Caco-2 (cell line): Measurements from ENCODE around the gene CRISPLD2. TPM values are rescaled to one million over a fixed set of nuclear protein-coding genes. Genes with fewer than 3 reads are reported as not detected.

Experiments
- BruUV-seq: library from RNA; stranded (reverse); fragments of 400-500 nt; replicated peaks from 2 replicates; lab custom pipeline; 2021; lab: Mats Ljungman, UMichigan
- CTCF ChIA-PET: fragments of 300-600 bp; sonication (Branson Sonifier 250); formaldehyde crosslinking; loops from one replicate; lab custom pipeline; 2022; ENCODE audit warnings: antibody characterized with exemption; lab: Charles Lee
- POLR2A ChIA-PET: fragments of 300-600 bp; sonication (Branson Sonifier 250); formaldehyde crosslinking; loops from one replicate; lab custom pipeline; 2022; ENCODE audit warnings: antibody characterized with exemption; lab: Charles Lee
- DNase-seq, 2 experiments: peaks; one replicate each; pipeline versions ENCODE4 v3.0.0 to v3.0.0-alpha.2; 2020 to 2022
- H3K27me3 ChIP-seq: replicated peaks from 2 replicates; pipeline ENCODE4 v1.6.0; 2011; ENCODE audit warnings: low read length; ENCODE audit not compliant: control insufficient read depth, insufficient read depth
- H3K36me3 ChIP-seq: 2 replicates; pipeline ENCODE4 v1.5.1; 2011; ENCODE audit warnings: low read length; ENCODE audit not compliant: control insufficient read depth, insufficient read depth
- H3K4me1 ChIP-seq: fragments of 250-450 bp; sonication (Bioruptor Pico); 2 replicates; pipeline ENCODE4 v1.5.1; 2020; ENCODE audit warnings: mild to moderate bottlenecking
- H3K4me3 ChIP-seq: 2 replicates; pipeline ENCODE4 v1.5.1; 2011; ENCODE audit warnings: low read depth, mild to moderate bottlenecking, control low read depth, low read length
- H3K9me3 ChIP-seq: fragments of 250-450 bp; sonication (Bioruptor Pico); 2 replicates; pipeline ENCODE4 v1.5.1; 2020; ENCODE audit warnings: mild to moderate bottlenecking, moderate library complexity
- H3K27ac Mint-ChIP-seq: one replicate; pipeline ENCODE4 v1.8.0; 2022; ENCODE audit warnings: mixed read lengths; ENCODE audit not compliant: unreplicated experiment
- H3K27me3 Mint-ChIP-seq: one replicate; pipeline ENCODE4 v1.8.0; 2022; ENCODE audit warnings: mixed read lengths; ENCODE audit not compliant: insufficient read depth, unreplicated experiment
- H3K36me3 Mint-ChIP-seq: one replicate; pipeline ENCODE4 v1.8.0; 2022; ENCODE audit warnings: mild to moderate bottlenecking, mixed read lengths; ENCODE audit not compliant: insufficient read depth, unreplicated experiment
- H3K4me1 Mint-ChIP-seq: one replicate; pipeline ENCODE4 v1.8.0; 2022; ENCODE audit warnings: low read depth, mixed read lengths; ENCODE audit not compliant: unreplicated experiment
- H3K4me3 Mint-ChIP-seq: one replicate; pipeline ENCODE4 v1.8.0; 2022; ENCODE audit warnings: mild to moderate bottlenecking, moderate library complexity, mixed read lengths; ENCODE audit not compliant: unreplicated experiment
- H3K9me3 Mint-ChIP-seq: one replicate; pipeline ENCODE4 v1.8.0; 2022; ENCODE audit warnings: mixed read lengths; ENCODE audit not compliant: unreplicated experiment
- CTCF ChIP-seq, 2 experiments: fragments of 200-600 bp in 1 of 2; IDR thresholded peaks; 1 replicate in 1 of 2; 2 replicates in 1 of 2; pipeline versions ENCODE4 v1.5.1 to v1.8.0; 2011 to 2022; ENCODE audit warnings: antibody characterized with exemption in 1 of 2, control low read depth in 1 of 2, inconsistent platforms in 1 of 2, low read depth in 1 of 2, low read length in 1 of 2, mild to moderate bottlenecking in 1 of 2, moderate library complexity in 1 of 2; ENCODE audit not compliant: insufficient read depth in 1 of 2, severe bottlenecking in 1 of 2, unreplicated experiment in 1 of 2
- intact Hi-C: fragments of 100-400 bp; cut with micrococcal nuclease; formaldehyde crosslinking; loops from one replicate; pipeline ENCODE4 v1.10.0; 2022; ENCODE audit not compliant: unreplicated experiment
- total RNA-seq: library from RNA; stranded (reverse); gene quantifications from 2 replicates; pipeline ENCODE4 v1.2.3, GENCODE V29; 2022

CRISPLD2 gene
- total RNA-seq, 1 experiment from 2014 or later, result 4.0 TPM

GRCh38 chr16:84823484-84823883 lies 3.7 kb downstream of the CRISPLD2 start:
- H3K4me1 Mint-ChIP-seq, result peaks cover 20% of the 10 kb centered on the region
- H3K27me3 ChIP-seq, result peaks cover 4% of the 10 kb centered on the region
- 0 out of 2 replicates have a peak, but pooled peaks cover 8% of the 10 kb centered on the region for H3K4me1 ChIP-seq
- peaks cover 11% of the 10 kb centered on the region for H3K27me3 Mint-ChIP-seq
- no peaks in the 10 kb centered on the region for H3K36me3 ChIP-seq
- H3K36me3 Mint-ChIP-seq, result no peaks in the 10 kb centered on the region
- H3K4me3 Mint-ChIP-seq, result no peak overlapping the region
- H3K9me3 ChIP-seq, result no peaks in the 10 kb centered on the region
- ChIA-PET POLR2A (no interaction called here), CTCF (no interaction called here)
- H3K9me3 Mint-ChIP-seq, result no peaks in the 10 kb centered on the region
- no peak overlapping the region for H3K4me3 ChIP-seq
- intact Hi-C loops, result no loop called here
- no peak for DNase-seq
- no peak for TF ChIP-seq CTCF (IDR thresholded peaks at IDR 0.05; ENCODE audit: insufficient read depth in 1 of 2, low read depth in 1 of 2, low read length in 1 of 2, severe bottlenecking in 1 of 2, unreplicated experiment in 1 of 2)
- no TSS peak for BruUV-seq
- no peak overlapping the region for H3K27ac Mint-ChIP-seq

- Mint-ChIP-seq H3K36me3 (no peaks in the 10 kb centered on the region), H3K9me3 (no peaks in the 10 kb centered on the region), H3K27ac (no peak overlapping the region), H3K4me3 (no peak overlapping the region), H3K27me3 (peaks cover 11% of the 10 kb centered on the region), H3K4me1 (peaks cover 16% of the 10 kb centered on the region)
- TF ChIP-seq CTCF (IDR thresholded peaks at IDR 0.05; ENCODE audit: insufficient read depth in 1 of 2, low read depth in 1 of 2, low read length in 1 of 2, severe bottlenecking in 1 of 2, unreplicated experiment in 1 of 2), result no peak
- H3K4me1 ChIP-seq, result 0 out of 2 replicates have a peak, but pooled peaks cover 8% of the 10 kb centered on the region
- no peak overlapping the region for H3K4me3 ChIP-seq
- ChIA-PET POLR2A (no interaction called here), CTCF (no interaction called here)
- no peaks in the 10 kb centered on the region for H3K36me3 ChIP-seq
- H3K27me3 ChIP-seq, result peaks cover 4% of the 10 kb centered on the region
- no peaks in the 10 kb centered on the region for H3K9me3 ChIP-seq
- intact Hi-C loops, result no loop called here
- DNase-seq, result no peak
- BruUV-seq, result no TSS peak
Observed at GRCh38 chr16:84823926-84824325, 4.1 kb downstream of the CRISPLD2 start.

- ChIA-PET CTCF (interaction anchor here (0.7 kb wide), 1 partner anchor 32 kb away, joined by 3 read pairs; no protein-coding TSS in a partner anchor), POLR2A (no interaction called here)
- Histone ChIP-seq H3K36me3 (no peaks in the 10 kb centered on the region), H3K4me1 (no peaks in the 10 kb centered on the region), H3K27me3 (peaks cover 2% of the 10 kb centered on the region; the same call in 1 of the 2 replicates), H3K9me3 (no peaks in the 10 kb centered on the region; the same call in 1 of the 2 replicates), H3K4me3 (no peak overlapping the region)
- DNase-seq, result no peak
- no peaks in the 10 kb centered on the region for H3K9me3 Mint-ChIP-seq
- peaks cover 7% of the 10 kb centered on the region for H3K27me3 Mint-ChIP-seq
- peaks cover 7% of the 10 kb centered on the region for H3K4me1 Mint-ChIP-seq
- no peak overlapping the region for H3K27ac Mint-ChIP-seq
- TF ChIP-seq CTCF (IDR thresholded peaks at IDR 0.05; ENCODE audit: insufficient read depth in 1 of 2, low read depth in 1 of 2, low read length in 1 of 2, severe bottlenecking in 1 of 2, unreplicated experiment in 1 of 2), result no peak
- no peaks in the 10 kb centered on the region for H3K36me3 Mint-ChIP-seq
- BruUV-seq, result no TSS peak
- H3K4me3 Mint-ChIP-seq, result no peak overlapping the region
- intact Hi-C loops, result no loop called here
Observed at GRCh38 chr16:84825896-84826557, 6.2 kb downstream of the CRISPLD2 start.
